Colonic mucosa (tissue), 4 donors: Measurements from ENCODE around the gene CROCC2. TPM values are rescaled to one million over a fixed set of nuclear protein-coding genes. Genes with fewer than 3 reads are reported as not detected.

Experiments
- DNase-seq: peaks from one replicate; pipeline ENCODE4 v3.0.0-alpha.2; 2020
- H3K27ac ChIP-seq: fragments of 200-600 bp; one replicate; pipeline ENCODE4 v1.8.0; 2021
- H3K27me3 ChIP-seq: fragments of 200-600 bp; one replicate; pipeline ENCODE4 v1.8.0; 2021
- H3K36me3 ChIP-seq: fragments of 200-600 bp; one replicate; pipeline ENCODE4 v1.8.0; 2021
- H3K4me1 ChIP-seq: fragments of 200-600 bp; one replicate; pipeline ENCODE4 v1.8.0; 2021; ENCODE audit warnings: mild to moderate bottlenecking
- H3K4me3 ChIP-seq: fragments of 200-600 bp; one replicate; pipeline ENCODE4 v1.8.0; 2021
- H3K9ac ChIP-seq, 2 donors: one replicate each; pipeline ENCODE4 v1.7.0; 2013; ENCODE audit warnings: control low read depth in 2 of 2, low read depth in 2 of 2, low read length in 2 of 2
- H3K9me3 ChIP-seq: fragments of 200-600 bp; one replicate; pipeline ENCODE4 v1.8.0; 2021
- CTCF ChIP-seq: fragments of 200-600 bp; IDR thresholded peaks from one replicate; pipeline ENCODE4 v1.8.0; 2022; ENCODE audit warnings: antibody characterized with exemption, mild to moderate bottlenecking
- intact Hi-C: fragments of 100-400 bp; cut with DNase I; formaldehyde crosslinking; loops from one replicate; pipeline ENCODE4 v1.14.1; 2022
- total RNA-seq, 2 donors: library from RNA; stranded (reverse); fragmentation: NEBNext Ultra II Directional in 1 of 2; extraction: Animal tissue kit (Norgen Biotek cat#: 25700) in 1 of 2; gene quantifications; one replicate each; pipeline ENCODE4 v1.2.1, GENCODE V29; 2021
- donor health status: healthy.
- donor health status: DM: no; HTN: no; CAD: no.
- donor health status: DM: no; HTN: no; CAD: no.

CROCC2 gene
- total RNA-seq, 2 donors from 2014 or later: 0.05 TPM; not detected in 1

GRCh38 chr2:240911641-240912265 lies 5.6 kb downstream of the CROCC2 start:
- peaks cover 6% of the 10 kb centered on the region for H3K27me3 ChIP-seq
- no peak overlapping the region for H3K4me3 ChIP-seq
- no peaks in the 10 kb centered on the region for H3K9me3 ChIP-seq
- H3K9ac ChIP-seq: no peak overlapping the region
- no peaks in the 10 kb centered on the region for H3K36me3 ChIP-seq
- no peak for TF ChIP-seq CTCF
- intact Hi-C loops: no loop called here
- no peak overlapping the region for H3K27ac ChIP-seq
- no peak for DNase-seq
- H3K4me1 ChIP-seq: no peaks in the 10 kb centered on the region

- H3K9ac ChIP-seq: no peak overlapping the region
- H3K36me3 ChIP-seq: no peaks in the 10 kb centered on the region
- intact Hi-C loops: no loop called here
- DNase-seq: no peak
- H3K27me3 ChIP-seq: peaks cover 3% of the 10 kb centered on the region
- H3K4me1 ChIP-seq: no peaks in the 10 kb centered on the region
- H3K9me3 ChIP-seq: no peaks in the 10 kb centered on the region
- H3K4me3 ChIP-seq: no peak overlapping the region
- no peak overlapping the region for H3K27ac ChIP-seq
- TF ChIP-seq CTCF: no peak
Observed at GRCh38 chr2:240912878-240913809, 7.0 kb downstream of the CROCC2 start.

- DNase-seq: peak; percentile 63
- Histone ChIP-seq H3K27ac (no peak overlapping the region), H3K9me3 (no peaks in the 10 kb centered on the region), H3K4me3 (no peak overlapping the region), H3K36me3 (no peaks in the 10 kb centered on the region), H3K9ac (no peak overlapping the region), H3K27me3 (peaks cover 3% of the 10 kb centered on the region), H3K4me1 (no peaks in the 10 kb centered on the region)
- TF ChIP-seq CTCF: peak; percentile 93
- intact Hi-C loops: no loop called here
Observed at GRCh38 chr2:240913810-240914644, 7.9 kb downstream of the CROCC2 start.

GRCh38 chr2:240914645-240915525 lies 8.7 kb downstream of the CROCC2 start:
- DNase-seq: no peak
- no peaks in the 10 kb centered on the region for H3K4me1 ChIP-seq
- no peak overlapping the region for H3K9ac ChIP-seq
- H3K9me3 ChIP-seq: no peaks in the 10 kb centered on the region
- no peak for TF ChIP-seq CTCF
- H3K4me3 ChIP-seq: no peak overlapping the region
- H3K27me3 ChIP-seq: peaks cover 3% of the 10 kb centered on the region
- intact Hi-C loops: no loop called here
- no peak overlapping the region for H3K27ac ChIP-seq
- no peaks in the 10 kb centered on the region for H3K36me3 ChIP-seq
